Measurements from ENCODE around the gene AXDND1. TPM values are rescaled to one million over a fixed set of nuclear protein-coding genes. Genes with fewer than 3 reads are reported as not detected.
A peak's percentile ranks its signal among the peaks of the same experiment; 100 is the strongest.
"Not testable (repeated sequence)": the region's sequence is repeated elsewhere in the genome, so short reads cannot be mapped to it uniquely, and the experiment has no call there.

AXDND1 gene
- polyA plus RNA-seq, 5 donors: 0.42 to 0.79 (median 0.51) TPM

DNA sequence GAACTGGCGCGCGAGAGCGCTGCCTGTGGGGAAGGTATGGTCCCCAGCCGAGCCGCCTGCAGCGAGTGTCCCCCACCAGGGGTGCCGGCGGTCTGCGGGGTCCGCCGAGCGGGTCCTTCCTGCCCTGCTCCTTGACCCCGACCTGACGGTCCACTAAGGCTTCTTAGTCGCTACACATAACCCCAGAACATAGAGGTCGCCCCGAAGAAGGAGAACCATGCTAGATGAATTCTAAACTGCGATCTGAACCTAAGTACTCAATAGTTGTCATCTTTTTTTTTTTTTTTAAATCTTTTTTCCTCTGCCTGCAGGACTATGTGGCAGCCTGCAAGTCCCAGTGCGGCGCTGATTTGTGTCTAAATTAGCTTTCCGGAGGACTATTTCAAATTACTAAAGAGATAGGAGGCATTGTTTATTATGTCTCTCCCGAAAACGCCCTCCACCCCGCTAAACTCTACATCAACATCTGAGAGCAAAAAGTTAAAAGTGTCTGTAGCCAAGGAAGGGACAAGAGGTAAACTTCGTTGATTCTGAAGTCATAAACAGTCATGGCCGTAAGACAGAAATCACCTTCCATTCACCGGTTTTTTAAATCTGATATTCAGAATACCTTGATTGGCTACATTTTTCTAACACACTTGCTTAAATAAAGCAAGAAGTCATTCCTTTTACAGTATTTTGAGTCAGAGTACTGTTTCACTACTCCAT lies 476 bp downstream of the AXDND1 start:
- DNase-seq: no peak

- peak; percentile 44 to 59 for DNase-seq
Measured at GRCh38 chr1:179369751-179370341, 4.1 kb downstream of the AXDND1 start.

- DNase-seq: no peak
Measured at GRCh38 chr1:179372160-179372559, 6.4 kb downstream of the AXDND1 start.

GRCh38 chr1:179376223-179376622 lies 10.5 kb downstream of the AXDND1 start:
- DNase-seq: no peak

DNA sequence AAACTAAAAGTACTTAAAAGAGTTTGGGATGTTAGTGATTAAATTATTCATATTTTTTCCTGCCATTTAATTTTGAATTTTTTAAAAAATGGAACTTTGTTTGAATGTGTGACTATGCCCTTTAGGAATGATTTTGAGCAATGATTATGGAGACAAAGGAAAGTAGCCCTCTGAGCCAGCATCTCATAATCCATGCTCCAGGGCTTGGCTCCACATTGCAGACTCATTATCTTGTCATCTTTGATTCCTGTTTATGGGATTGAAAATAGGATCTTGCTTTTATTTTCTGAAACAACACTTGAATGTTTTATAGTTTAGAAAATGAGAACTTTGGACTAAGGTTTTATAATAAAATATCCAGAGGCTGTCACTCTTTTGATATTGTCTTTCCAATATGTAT lies 14.5 kb downstream of the AXDND1 start:
- no peak for DNase-seq

GRCh38 chr1:179384027-179384426 lies 18.3 kb downstream of the AXDND1 start:
- no peak for DNase-seq

DNA sequence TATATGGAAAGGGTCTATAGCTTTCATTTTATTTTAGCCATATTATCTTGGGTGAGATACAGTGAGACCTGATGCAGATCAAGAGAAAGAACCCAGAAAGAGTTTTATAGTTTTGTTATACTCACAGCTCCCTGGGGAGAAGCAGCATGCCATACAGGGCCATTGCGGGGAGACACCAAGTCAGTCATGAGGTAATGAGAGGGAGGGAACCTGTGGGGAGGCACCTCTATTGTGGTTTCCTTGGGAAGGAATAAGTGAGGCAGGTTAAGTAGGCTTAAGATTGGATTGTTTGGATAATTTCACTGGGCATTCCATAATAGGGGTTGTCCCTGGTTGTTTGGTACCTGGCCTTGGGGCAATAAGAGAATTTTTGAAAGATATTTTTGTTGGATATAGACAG lies 19.7 kb downstream of the AXDND1 start:
- DNase-seq: no peak

DNA sequence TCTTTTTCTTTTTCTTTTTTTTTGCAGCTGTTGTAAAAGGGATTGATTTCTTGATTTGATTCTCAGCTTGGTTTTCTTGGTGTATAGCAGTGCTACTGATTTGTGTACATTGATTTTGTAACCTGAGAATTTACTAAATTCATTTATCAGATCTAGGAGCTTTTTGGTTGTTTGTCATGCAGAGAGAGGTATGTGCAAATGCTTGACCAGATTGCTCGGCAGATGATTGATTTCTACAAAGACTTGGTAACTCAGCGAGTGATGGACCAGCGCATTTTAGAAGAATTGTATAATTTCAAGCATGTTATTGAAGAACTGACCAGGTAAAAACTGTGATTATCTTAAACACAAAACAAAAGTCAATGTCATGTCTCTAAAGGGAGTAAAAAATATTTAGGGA lies 27.9 kb downstream of the AXDND1 start:
- no peak for DNase-seq

- DNase-seq: not testable (repeated sequence)
Measured at GRCh38 chr1:179399399-179399798, 33.6 kb downstream of the AXDND1 start.

- not testable (repeated sequence) for DNase-seq
Measured at GRCh38 chr1:179417760-179418159, 52.0 kb downstream of the AXDND1 start.

DNA sequence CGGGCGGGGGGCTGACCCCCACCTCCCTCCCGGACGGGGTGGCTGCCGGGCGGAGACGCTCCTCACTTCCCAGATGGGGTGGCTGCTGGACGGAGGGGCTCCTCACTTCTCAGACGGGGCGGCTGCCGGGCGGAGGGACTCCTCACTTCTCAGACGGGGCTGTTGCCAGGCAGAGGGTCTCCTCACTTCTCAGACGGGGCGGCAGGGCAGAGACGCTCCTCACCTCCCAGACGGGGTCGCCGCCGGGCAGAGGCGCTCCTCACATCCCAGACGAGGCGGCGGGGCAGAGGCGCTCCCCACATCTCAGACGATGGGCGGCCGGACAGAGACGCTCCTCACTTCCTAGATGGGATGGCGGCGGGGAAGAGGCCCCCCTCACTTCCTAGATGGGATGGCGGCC lies 52.9 kb downstream of the AXDND1 start:
- DNase-seq: not testable (repeated sequence)

GRCh38 chr1:179424610-179425009 lies 58.8 kb downstream of the AXDND1 start:
- no peak for DNase-seq

- DNase-seq: no peak
Measured at GRCh38 chr1:179425186-179425585, 59.4 kb downstream of the AXDND1 start.

DNA sequence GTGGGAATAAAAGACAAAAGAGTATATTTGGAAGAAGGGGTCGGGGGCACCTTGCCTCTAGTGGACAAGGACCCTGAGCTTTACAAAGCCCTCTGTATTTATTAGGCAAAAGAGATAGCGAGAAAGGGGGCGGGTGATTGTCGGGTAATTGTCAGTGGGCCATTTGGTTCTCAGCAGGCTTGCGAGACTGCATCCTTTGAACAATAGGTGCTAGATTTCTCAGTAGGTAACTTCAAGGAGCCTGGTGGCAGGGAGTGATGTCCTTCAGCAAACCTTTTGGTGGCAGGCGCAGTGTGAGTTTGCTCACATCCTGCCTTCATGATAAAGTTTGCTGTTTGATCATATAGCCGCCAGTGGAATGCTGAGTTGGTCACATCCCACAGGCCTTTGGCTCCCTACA lies 71.4 kb downstream of the AXDND1 start:
- DNase-seq: no peak

GRCh38 chr1:179439646-179440045 lies 73.9 kb downstream of the AXDND1 start:
- not testable (repeated sequence) for DNase-seq

- not testable (repeated sequence) for DNase-seq
Measured at GRCh38 chr1:179440301-179440700, 74.5 kb downstream of the AXDND1 start.

GRCh38 chr1:179440971-179441370 lies 75.2 kb downstream of the AXDND1 start:
- no peak for DNase-seq

- DNase-seq: peak in 1 of 2 donors; percentile 1
Measured at GRCh38 chr1:179441501-179441900, 75.7 kb downstream of the AXDND1 start.

DNA sequence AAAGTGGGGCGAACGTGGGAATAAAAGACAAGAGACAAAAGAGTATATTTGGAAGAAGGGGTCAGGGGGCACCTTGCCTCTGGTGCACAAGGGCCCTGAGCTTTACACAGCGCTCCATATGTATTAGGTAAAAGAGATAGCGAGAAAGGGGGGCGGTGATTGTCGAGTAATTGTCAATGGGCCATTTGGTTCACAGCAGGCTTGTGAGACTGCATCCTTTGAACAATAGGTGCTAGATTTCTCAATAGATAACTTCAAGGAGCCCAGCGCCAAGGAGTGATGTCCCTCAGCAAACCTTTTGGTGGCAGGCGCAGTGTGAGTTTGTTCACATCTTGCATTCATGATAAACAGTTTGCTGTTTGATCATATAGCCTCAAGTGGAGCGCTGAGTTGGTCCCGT lies 77.1 kb downstream of the AXDND1 start:
- DNase-seq: not testable (repeated sequence)

- DNase-seq: no peak
Measured at GRCh38 chr1:179445593-179445992, 79.8 kb downstream of the AXDND1 start.

- no peak for DNase-seq
Measured at GRCh38 chr1:179447489-179447888, 81.7 kb downstream of the AXDND1 start.

DNA sequence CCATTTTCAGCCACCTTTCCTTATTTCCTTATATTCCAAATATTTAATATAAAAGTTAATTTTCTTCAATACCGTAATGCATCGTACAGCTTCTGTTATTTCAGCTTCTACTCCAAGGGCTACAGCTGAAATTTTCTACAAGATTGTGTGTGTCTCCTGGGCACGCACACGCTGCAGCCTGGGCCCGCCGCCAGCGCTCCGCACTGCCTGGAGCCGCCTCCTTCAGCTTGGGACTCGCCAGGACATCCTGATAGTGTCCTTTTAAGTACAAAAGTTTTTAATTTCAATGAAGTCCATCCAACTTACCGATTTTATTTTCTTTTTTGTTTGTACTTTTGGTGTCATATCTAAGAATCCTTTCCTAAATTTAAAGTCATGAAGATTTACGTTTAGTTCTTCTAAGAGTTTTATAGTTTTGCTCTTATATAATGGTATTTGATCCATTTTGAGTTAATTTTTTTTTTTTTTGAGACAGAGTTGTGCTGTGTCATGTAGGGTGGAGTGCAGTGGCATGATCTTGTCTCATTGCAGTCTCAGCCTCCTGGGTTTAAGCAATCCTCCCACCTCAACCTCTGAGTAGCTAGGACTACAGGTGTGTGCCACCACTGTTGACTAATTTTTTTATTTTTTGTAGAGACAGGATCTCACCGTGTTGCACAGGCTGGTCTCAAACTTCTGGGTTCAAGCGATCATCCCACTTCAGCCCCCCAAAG lies 82.8 kb downstream of the AXDND1 start:
- no peak for DNase-seq

DNA sequence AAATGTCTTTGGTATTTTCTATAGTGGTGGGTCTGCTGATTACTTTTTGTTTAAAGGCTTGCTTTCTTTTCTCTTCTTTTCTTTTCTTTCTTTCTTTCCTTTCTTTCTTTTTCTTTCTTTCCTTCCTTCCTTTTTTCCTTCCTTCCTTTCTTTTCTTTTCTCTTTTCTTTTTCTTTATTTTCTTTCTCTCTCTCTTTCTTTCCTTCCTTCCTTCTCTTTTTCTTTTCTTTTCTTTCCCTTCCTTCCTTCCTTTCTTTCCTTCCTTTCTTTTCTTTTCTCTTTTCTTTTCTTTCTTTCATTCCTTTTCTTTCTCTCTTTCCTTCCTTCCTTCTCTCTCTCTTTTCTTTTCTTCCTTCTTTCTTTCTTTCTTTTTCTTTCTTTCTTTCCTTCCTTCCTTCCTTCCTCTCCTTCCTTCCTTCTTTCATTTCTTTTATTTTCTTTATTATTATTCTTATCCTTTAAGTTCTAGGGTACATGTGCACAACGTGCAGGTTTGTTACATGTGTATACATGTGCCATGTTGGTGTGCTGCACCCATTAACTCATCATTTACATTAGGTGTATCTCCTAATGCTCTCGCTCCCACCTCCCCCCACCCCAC lies 93.9 kb downstream of the AXDND1 start:
- DNase-seq: not testable (repeated sequence)
